Stimulated activated CD4-positive, alpha-beta T cell treated with anti-CD3 and anti-CD28 coated beads, Interleukin-15, amount 100 ng/mL, for 24 hours (primary cell): ENCODE measurements around the gene KRT85.
"Not testable (repeated sequence)": the region's sequence is repeated elsewhere in the genome, so short reads cannot be mapped to it uniquely, and the experiment has no call there.

Experiments
- DNase-seq: peaks from one replicate; pipeline ENCODE4 v3.0.0-alpha.2; 2020

KRT85 gene

DNA sequence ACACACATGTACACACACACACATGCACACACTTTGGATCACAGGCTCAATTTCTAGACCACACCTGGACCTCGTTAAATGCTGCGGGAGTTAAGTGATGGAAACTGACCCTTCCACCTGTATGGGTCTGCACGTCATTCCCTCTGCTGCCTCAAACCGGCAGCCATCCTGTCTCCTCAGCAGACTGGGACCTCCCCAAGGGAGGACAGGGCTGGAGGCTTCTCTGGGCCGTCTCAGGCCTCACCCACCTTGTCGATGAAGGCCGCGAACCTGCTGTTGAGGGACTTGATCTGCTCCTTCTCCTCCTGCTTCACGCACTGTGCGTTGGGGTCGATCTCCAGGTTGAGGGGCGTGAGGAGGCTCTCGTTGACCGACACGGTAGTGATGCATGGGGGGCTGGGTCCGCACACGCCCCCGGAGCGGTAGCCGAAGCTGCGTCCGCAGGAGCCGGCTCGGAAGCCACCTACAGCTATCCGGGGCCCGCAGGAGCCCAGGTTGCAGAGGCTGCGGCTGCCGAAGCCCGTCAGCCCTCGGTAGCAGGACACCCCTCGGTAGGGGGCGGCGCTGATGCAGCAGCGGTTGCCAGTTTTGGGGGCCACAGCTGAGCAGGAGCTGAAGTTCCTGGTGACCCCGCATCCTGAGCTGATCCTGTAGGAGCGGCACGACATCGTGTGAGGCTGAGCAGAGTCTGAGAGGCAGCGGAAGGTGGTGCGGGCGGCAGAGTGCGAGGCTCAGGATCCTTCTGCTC lies at the start of gene KRT85:
KRT85 (minus strand) TSS at position 744 of the 748 bp plus-strand sequence; CDS start at position 668, 76 bp downstream.
- no peak for DNase-seq

DNA sequence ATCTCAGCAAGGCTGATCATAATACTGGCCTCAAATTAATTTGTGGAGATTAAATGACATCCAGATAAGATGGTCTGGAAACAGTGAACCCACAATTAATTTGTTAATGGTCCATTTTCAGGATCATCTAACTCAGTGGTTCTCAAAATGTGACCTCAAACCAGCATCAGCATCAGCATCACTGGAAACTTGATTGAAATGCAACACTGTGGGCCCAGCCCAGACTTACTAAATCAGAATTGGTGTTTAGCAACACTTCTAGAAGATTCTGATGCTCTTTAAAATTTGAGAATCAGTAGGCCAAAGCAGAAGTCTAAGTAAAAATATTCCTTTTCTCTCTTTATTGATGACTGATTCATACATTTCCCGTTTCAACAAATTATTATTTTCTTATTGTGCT lies 49.5 kb upstream of the KRT85 start:
- DNase-seq: no peak

DNA sequence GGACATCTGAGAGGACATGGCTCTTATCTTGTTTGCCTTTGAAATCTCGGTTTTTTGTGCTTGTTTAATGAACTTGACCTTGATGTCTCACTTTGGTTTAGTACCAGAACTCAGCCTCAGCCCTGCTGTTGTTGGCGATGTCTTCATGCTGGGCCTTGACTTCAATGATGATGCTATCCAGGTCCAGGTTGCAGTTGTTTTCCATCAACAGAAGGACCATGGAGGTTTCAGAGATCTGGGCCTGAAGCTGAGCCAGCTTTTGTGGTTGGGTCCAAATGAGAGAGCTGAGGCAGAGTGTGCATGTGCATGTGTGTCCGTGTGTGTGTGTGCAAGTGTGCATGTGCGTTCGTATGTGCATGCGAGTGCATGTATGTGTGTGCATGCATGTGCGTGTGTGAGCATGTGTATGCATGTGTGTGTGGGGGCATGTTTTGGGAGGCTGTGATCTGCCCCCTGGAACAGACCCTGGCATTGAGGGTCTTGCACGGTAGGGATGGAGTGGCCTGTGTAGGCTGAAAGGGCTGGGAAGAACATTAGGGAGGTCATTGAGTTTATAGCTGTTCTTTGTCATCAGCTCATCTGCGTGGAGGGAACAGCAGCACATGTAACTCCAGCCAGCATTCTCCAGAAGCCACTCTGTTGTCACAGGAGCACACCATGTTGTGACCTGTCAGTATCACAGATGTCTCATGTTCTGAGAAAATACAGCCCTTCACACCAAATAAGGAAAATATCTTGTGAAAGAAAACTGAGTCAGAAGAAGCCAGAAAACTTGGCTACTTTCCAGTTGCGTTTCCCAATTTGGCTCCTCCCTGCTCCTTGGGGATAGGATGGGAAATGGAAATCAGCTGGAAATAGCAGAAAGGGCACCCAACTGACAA lies 48.8 kb upstream of the KRT85 start:
- no peak for DNase-seq

DNA sequence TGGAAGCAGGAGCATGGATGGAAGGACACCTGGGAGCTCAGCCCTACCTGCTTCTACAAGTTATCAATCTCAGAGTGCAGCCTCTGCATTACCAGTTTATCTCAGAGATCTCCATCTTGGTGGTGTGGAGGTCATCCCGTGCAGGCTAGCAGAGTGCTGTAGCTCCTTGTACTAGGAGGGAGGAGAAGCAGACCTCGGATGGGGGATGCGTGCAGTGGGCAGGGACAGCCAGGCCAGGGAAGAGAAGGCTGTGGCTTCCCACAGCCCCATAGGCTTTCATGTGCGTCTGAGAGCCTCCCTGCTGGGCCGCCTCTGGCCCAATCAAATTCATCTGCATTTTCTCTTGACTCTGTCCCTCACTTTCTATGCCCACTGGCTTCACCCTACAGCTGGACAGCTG lies 47.7 kb upstream of the KRT85 start:
- no peak for DNase-seq

DNA sequence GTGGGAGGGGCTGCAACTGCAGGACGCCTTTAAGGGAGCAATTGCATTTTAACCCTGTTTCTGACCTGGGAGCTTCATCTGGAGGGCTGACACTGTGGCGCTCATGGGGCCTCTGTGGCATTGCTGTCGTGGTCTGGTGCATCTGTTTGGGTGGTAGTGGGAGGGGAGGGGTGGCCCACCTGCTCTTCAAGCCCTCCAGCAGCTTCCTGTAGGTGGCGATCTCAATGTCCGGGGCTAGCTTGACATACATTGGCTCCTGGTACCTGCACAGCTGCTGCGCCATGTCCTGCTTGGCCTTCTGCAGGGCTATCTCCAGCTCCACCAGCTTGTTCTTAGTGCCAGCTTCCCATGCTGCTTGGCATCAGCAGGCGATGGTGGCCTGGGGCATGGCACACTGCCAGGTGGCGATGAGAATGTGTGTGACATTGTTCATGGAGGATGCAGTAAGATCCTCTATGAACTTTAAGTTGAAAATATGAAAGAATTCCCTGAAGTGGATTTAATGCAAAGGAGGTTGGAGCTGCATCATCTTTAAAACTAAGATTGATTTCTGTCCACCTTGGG lies 46.6 kb upstream of the KRT85 start:
- DNase-seq: no peak

DNA sequence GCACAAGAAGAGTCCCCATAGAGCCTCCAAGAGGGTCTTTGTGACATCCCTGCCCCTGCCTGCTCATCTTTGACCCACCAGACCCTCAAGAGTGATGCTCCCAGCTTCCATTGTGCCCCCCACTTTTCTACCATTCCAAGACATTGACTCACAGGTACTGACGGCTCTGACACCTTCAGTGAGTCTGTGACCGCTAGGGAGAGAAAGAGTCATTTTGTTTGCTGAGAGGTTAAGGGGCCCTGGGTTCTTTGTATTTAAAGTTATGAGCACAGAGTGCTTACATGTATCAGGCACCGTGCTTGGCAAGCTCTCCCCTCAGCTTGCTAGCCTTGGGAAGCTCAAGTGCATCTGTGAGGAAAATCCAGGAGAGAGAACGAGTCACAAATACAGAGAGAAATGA lies 45.9 kb upstream of the KRT85 start:
- no peak for DNase-seq

DNA sequence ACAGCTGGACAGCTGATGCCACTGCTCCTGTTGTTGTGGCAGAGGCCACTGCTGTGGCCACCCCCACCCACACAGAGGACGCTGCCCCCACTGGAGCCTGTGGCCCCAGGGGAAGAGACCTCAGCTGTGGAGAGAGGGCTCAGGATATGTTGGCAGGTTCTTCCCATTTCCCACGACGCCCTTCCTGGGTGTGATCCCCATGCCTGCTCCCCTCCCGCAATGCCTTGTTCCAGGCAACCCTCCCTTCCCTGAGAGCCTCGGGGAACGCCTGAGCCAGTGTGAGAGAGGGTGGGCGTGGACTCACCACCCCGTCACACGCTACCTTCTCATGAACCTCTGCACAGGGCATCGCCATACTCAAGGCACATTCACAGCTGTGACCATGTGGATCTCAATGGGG lies 44.5 kb upstream of the KRT85 start:
- DNase-seq: no peak

DNA sequence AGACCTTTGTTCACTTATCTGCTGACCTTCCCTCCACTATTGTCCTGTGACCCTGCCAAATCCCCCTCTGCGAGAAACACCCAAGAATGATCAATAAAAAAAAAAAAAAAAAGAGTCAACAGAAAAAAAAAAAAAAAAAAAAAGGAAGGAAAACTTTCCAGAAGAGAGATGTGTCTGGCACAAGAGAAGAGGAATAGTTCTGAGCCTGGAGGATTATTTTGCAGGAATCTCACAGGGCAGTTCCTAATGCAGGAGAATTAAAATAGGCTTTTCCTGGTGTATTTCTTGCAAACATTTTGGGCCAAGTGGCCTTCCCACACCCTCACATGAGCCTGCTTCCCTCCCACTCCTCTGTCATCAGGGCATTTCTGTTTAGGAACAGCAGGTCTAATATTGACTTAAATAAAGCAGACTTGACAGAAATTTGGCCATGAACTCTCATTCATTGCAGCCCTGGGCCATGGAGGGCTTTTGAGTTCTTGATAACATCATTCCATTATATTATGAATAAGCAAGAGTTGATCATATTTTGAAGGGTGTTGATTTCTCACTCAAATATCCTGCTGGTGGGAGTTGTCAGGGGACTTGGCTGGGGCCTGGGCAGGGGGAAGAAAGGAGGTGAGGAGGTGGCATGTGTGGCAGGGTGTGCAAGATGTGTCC lies 43.4 kb upstream of the KRT85 start:
- not testable (repeated sequence) for DNase-seq

DNA sequence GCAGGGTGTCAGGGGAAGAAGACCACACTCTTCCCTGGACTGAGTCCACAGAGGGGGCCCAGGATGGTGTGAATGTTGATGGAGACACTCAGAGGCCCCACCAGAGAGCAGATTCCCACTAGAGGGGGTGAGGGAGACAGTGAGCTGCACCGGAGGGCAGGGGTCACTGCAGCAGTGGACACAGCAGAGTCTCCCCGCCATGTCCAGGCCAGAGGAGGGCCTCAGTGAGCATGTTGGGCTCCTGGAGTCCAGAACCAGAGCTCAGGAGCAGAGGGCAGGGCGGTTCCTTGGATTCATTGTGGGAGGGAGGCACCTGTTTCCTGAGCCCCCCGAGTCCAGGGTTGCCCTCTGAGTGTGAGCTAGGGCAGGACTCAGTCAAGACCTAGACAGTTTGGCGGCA lies 40.6 kb upstream of the KRT85 start:
- no peak for DNase-seq

DNA sequence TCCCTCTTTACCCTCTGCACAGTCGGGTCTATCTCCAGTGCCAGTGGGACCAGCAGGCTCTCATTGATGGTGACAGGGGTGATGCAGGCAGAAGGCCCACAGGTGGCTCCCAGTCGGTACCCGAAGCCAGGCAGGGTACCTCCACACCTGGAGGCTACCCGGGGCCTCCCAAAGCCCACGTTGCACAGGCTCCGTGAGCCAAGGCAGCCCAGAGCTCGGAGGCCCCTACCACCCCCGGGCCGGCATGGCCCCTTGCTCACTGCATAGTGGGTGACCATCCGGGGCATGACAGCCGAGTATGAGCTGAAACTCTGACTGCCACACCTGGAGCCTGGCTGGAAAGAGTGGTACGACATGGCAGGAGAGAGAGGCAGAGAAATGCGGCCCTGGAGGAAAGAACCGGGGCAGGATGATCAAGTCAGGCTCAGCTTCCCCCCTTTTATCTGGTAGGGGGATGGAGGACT lies 38.7 kb upstream of the KRT85 start, which contains the start of gene KRT82:
KRT82 (minus strand) TSS at position 414 of the 464 bp plus-strand sequence; CDS start at position 356, 58 bp downstream.
- DNase-seq: no peak

DNA sequence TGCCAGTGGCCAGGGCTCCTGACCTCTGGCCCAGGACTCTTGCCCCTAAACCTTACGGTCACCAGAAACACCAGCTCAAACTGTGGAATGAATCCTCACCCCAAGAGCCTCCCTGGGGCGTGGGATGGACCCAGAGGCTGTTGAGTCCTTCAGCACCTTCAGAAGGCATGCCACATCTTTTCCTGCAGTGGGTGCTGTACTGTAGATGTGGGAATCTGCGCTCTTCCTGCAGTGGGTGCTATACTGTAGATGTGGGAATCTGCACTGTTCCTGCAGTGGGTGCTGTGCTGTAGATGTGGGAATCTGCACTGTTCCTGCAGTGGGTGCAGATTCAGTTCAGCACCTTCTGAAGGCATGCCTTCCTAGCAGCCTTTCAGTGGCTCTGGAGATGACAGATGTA lies 37.7 kb upstream of the KRT85 start:
- no peak for DNase-seq

DNA sequence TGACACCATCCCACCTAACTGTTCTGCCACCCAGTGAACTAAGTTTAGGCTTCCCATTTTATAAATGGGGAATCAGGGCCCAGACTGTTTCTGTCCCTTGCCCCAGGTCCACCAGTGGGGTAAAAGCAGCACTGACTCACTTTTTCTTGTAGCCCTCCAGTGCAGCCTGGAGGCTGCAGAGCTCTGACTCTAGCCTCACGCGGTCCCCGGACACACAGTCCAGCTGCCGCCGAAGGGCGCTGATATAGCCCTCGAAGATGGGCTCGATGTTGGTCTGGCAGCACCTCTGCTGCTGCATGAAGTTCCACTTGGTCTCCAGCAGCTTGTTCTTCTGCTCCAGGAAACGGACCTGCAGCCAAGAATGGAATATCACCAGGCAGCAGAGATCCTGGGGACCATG lies 36.3 kb upstream of the KRT85 start:
- DNase-seq: no peak

DNA sequence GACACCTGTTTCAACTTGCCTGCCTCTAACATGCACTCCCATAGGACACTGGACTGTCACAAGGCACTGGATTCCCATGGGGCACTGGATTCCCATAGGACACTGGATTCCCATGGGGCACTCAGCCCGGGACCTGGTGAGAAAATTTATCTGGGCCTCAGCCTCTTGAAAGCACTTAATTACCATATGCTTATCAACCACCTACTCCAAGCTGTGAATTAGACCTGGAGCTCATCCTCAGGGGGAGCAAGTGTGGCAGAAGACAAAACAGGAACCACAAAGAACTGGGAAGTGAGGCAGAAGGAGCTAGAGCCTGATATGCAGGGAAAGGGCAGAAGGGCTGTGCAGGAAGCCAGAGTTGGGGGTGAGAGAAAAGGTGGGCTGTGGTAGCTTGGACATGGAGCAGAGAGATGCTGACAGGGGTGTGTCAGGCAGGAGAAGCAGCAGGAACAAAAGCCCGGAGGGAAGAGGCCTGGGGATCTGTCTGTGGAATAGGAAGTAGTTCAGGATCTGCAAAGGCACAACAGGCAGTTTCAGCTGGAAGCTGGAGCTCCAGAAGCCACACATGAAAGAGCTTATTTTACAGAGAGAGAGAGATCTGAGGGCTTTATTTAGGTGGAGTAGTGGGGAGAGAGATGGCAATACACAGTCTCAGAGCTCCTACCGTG lies 35.7 kb upstream of the KRT85 start:
- no peak for DNase-seq

DNA sequence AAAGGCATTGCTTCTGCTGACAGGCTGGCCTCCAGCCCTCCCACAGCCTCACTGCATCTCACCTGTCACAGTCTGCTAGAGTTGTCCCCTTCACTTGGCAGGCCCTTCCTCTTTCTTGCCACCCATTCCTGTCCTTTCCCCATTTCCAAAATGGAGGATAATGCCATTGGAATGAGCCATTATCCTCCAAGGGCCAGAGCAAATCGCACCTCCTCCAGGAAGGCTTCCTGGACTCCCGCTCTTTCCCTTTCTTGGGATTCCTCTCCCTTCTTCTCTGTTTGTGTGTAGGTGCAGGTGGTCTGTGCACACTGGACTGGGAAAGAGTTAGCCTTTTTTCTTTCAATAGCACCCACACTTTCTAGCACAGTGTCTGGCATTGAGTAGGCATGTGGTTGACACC lies 35.1 kb upstream of the KRT85 start:
- DNase-seq: no peak

DNA sequence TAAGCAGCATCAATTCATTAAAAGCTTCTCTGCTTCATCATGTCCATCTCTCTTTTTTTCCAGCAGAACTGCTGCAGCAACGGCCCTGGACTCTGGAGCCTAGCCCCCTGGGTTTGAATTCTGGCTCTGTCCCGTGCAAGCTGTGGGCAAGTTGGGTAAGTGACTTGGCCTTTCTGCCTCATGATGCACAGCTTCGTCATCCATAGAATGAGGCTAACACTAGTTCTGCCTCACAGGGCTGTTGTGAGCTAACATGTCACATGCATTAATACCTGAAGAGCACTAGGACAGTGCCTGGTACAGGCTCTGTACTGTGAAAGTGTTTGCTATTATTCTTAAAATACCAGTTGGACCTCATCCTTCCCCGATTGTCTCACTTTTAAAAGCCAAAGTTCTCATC lies 34.6 kb upstream of the KRT85 start:
- no peak for DNase-seq

DNA sequence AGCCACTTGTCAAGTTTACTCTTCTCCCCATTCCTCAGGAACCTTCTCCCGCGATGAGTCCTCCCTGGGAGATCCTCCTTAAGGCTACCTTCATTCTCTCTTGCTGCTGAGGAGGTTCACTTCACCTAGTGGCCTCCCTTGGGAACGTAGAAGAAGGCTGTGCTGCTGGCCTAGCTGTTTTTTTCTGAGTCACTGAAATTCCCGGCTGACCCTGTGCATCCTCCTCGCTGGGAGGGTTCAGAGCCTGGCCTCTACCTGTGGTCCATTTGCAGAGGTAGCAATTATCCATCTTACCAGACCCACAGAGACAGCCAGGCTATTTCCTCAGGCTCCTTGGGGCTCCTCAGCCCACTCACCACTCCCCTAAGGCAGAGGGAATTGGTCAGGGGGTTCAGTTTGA lies 34.2 kb upstream of the KRT85 start:
- DNase-seq: no peak

DNA sequence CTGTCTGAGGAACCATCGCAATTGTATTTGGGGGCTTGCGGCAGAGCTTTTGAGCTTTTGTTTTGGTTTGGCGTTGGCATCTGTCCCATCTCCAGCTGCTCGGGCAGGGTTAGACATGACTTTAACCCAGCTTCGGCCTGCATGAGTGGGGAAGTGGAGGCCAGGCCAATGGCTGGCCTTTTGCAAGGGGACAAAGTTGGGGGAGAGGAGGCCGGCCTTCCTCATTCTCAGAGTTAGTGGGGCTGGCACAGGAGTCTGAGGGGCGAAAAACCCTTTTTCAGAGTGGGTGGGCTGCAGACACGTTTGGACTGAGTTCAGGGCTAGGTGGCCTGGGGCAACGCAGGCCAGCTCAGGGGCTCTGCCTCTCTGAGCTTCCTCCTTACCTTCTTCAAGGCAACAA lies 33.6 kb upstream of the KRT85 start:
- no peak for DNase-seq

DNA sequence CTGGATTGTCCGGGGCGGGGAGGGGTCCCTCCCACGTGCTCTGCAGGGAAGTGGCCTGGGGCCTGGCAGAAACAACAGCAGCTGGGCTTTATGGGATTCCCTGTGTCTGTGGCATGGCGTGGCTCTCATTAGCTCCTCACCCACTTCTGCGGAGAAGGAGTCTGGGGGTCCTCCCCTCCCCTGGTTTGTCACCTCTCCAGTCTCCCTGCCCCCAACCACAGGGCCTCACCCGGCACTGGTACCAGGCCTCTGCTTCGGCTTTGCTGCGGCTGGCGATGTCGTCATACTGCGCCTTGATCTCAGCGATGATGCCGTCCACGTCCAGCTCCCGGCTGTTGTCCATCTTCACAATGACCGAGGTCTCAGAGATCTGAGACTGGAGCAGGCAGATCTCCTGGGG lies 32.5 kb upstream of the KRT85 start:
- no peak for DNase-seq

DNA sequence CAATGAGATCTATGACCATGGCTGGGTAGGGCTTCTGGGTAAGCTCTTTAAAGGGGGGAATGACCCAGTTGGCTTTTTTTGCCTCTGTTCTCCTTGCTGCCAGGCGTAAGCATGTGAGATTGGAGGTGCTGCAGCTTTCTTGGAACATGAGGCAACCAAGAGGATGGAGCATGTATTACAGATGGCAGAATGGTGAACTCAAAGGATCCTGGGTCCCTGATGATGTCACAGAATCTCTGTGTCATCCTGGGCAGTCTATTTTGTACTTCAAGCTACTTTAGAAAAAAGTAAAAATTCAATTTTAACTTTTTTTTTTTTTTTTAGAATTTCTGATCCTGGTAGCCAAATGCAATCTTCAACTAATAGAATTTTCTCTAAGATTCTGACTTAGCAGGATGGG lies 30.9 kb upstream of the KRT85 start:
- DNase-seq: no peak

DNA sequence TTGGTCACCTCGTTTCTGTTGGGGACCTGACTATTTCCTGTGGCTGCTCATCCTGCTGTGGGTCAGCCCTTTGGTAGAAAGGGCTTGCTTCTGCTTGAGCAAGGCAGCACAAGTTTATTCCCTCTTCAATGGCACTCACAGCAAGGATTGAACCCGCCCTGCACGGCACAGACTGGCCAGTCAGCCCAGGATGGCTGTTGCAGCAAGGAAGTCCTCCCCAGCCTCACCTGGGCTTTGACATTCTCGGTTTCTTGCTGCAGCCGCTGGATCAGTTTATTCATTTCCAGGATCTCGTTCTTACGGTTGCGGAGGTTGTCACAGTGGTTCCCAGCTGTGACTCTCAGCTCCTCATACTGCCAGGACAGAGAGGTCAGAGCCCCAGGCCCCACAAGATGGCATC lies 29.4 kb upstream of the KRT85 start:
- no peak for DNase-seq

DNA sequence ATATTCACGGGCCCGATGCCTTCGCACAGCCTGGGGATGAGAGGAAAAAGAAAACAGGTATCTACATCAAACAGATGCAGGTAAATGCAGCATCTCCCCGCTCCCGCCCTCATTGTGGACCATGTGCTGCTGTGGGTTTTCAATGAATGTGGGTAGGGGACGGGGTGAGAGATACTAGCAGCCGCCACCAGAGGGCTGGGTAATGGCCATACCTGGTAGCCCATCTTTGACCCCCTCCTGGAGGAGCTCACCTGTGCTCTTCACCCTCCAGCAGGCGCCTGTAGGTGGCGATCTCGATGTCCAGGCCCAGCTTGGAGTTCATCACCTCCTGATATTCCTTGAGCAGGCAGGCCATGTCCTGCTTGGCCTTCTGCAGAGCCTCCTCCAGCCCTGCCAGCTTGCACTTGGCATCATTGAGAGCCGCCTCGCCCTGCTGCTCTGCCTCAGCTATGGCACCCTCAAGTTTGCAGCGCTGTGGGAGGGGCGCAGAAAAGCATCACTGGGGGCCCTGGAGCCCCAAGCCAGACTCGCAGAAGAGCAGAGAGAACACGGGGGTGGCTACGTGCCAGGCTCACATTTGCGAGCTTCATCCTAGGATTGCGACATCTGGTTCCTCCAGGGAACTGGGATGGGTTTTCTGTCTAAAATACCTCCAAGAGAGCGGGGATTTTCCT lies 28.6 kb upstream of the KRT85 start:
- peak; percentile 21 for DNase-seq

DNA sequence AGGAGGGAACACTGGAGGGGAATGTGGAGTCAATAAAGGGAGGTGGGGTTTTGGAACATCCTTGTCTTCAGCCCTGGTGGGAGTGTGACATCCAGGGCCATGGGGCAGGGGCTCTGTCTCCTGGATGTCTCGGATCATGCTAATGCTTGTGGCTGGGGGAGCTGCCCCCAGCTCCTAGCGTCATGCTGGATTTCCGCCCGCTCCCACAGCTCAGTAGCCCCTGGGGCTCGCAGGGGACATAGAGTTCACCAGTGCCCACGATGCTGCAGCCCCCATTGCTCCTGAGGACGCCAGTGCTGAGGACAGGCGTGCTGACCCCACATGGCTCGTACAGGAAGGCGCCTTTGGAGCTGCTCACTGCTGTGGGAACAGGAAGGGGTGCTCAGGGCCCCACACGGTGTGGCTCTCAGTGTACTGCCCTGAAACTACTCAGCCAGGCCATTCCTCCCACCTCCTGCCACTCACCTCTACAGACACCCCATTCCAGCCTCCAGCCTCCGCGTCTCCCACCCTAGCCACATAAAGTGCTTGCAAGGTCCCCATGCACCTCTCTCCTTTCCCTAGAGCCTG lies 27.6 kb upstream of the KRT85 start:
- DNase-seq: no peak
